ENCODE results near the gene BRAT1.

Gene BRAT1

GRCh38 chr7:2495418-2496299 lies 59.7 kb downstream of the BRAT1 start:
- peak in 2 of 3 experiments; percentile 61 to 82 for DNase-seq

- no peak for DNase-seq
These were observed 60.9 kb downstream of the BRAT1 start for GRCh38 chr7:2494191-2495130.

GRCh38 chr7:2493205-2494164 lies 61.8 kb downstream of the BRAT1 start:
- DNase-seq = no peak

GRCh38 chr7:2492038-2492437 lies 63.3 kb downstream of the BRAT1 start:
- DNase-seq = no peak

- no peak for DNase-seq
These were observed 65.1 kb downstream of the BRAT1 start for GRCh38 chr7:2490181-2490651.

GRCh38 chr7:2488681-2489080 lies 66.6 kb downstream of the BRAT1 start:
- DNase-seq = no peak

- DNase-seq = no peak
These were observed 67.1 kb downstream of the BRAT1 start for GRCh38 chr7:2488272-2488645.

All from NCI-H1417 (cell line).